ENCODE data around the gene AGXT2.

Gene AGXT2

DNA sequence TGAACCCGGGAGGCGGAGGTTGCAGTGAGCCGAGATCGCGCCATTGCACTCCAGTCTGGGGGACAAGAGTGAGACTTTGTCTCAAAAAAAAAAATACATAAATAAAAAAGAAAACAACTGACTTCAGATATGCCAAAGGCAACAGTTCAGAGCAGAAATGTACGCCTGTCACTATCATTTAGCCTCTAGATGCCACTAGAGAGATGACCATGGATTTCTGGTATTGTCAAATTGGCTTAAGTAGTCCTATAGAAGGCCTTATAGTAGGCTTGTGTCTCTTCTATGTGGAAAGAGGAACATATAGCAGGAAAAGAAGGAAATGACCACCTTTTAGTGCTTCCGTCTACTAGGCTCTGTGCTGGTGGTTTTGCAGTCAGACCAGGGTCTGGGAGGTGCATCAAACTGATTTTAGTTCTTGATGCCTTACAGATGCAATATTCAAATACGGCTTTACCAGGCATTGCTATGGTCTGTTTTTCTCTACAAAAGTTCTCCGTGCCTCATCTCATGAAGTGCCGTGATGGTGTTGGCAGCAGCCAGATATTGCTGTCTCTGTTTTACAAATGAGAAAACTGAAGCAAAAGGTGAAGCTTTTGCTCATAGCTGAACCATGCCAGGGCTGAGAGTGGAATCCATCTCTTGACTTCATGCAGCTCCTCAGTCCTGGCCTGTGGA, 17.2 kb downstream of the AGXT2 start:
- DNase-seq (ENCODE audit: insufficient read length) (no peak), FAIRE-seq (no peak)
- no peak for TF ChIP-seq POLR2A (IDR thresholded peaks at IDR 0.05; ENCODE audit: low read depth, low read length)
- TF ChIP-seq POLR2AphosphoS5 (IDR thresholded peaks at IDR 0.05; ENCODE audit: low read depth, low read length): no peak

DNA sequence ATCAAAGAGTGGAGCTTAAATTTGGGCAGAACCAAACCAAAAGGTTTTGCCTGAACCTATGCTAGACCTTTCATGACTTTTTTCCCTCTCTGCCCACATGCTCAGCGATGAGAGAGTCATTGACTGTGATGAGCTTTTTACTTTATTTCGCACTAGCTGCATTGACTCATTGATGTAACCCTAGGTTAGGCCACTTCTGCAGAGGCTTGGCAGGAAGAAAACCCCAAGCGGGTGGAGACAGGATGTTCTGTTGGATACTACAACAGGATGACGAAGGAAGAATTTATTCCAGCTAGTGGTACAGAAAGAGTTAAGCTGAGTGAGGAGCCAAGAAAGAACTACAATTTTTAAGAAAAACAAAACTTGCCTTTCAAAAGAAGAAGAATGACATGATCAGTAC, 18.4 kb downstream of the AGXT2 start:
- FAIRE-seq (no peak), DNase-seq (ENCODE audit: insufficient read length) (no peak)
- TF ChIP-seq POLR2A (IDR thresholded peaks at IDR 0.05; ENCODE audit: low read depth, low read length): no peak
- no peak for TF ChIP-seq POLR2AphosphoS5 (IDR thresholded peaks at IDR 0.05; ENCODE audit: low read depth, low read length)
- TF ChIP-seq TAF1 (IDR thresholded peaks at IDR 0.05; ENCODE audit: borderline replicate concordance, low read depth, low read length): no peak

DNA sequence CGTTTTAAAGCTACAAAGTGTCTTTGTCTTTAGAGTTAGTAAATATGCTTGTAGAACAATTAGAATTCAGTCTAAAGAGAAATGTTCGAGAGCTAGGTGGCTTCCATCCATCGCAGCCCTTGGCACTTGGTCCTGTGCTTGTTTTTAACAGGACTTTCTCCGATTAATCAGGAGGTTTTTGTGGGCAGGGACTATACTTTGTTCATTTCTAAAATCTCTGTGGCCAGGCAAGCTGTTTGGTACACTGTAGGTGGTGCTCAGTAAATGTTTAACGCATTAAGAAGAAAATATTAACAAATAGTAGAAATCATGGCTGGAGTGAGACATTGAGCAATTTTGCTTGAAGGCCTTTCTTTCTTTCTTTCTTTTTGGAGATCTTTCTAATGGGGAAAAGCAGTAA, 20.8 kb downstream of the AGXT2 start:
- FAIRE-seq (no peak), DNase-seq (ENCODE audit: insufficient read length) (no peak)
- TF ChIP-seq POLR2AphosphoS5 (IDR thresholded peaks at IDR 0.05; ENCODE audit: low read depth, low read length) (no peak), POLR2A (IDR thresholded peaks at IDR 0.05; ENCODE audit: low read depth, low read length) (no peak), TAF1 (IDR thresholded peaks at IDR 0.05; ENCODE audit: borderline replicate concordance, low read depth, low read length) (no peak)

DNA sequence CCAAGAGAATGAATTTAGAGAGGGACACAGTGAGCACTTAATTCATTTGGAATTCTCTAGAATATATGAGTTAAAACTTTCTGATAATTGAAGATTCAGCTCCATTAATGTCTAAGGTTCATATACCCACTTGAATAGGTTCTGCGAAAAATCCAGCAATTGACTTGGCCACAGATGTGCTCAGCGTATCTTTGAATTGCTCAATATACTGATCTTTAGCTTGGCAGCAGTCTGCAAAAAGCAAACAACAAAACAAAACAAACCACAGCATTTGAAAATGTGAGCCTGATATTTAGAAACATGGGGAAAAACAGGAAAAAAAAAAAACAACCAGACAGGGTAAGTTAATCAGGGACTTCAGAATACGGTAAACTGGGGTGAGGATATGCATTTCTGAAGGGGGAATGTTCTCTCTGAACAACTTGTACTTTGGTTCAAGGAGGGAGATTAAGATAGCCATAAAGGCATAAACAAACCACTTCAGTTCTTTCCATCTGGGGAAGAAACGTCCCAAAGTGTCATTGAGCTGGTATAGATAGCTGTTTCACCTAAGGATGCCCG, 21.4 kb downstream of the AGXT2 start:
- no peak for DNase-seq (ENCODE audit: insufficient read length)
- TF ChIP-seq POLR2AphosphoS5 (IDR thresholded peaks at IDR 0.05; ENCODE audit: low read depth, low read length): no peak
- TF ChIP-seq POLR2A (IDR thresholded peaks at IDR 0.05; ENCODE audit: low read depth, low read length): no peak
- TF ChIP-seq TAF1 (IDR thresholded peaks at IDR 0.05; ENCODE audit: borderline replicate concordance, low read depth, low read length): no peak
- no peak for FAIRE-seq

DNA sequence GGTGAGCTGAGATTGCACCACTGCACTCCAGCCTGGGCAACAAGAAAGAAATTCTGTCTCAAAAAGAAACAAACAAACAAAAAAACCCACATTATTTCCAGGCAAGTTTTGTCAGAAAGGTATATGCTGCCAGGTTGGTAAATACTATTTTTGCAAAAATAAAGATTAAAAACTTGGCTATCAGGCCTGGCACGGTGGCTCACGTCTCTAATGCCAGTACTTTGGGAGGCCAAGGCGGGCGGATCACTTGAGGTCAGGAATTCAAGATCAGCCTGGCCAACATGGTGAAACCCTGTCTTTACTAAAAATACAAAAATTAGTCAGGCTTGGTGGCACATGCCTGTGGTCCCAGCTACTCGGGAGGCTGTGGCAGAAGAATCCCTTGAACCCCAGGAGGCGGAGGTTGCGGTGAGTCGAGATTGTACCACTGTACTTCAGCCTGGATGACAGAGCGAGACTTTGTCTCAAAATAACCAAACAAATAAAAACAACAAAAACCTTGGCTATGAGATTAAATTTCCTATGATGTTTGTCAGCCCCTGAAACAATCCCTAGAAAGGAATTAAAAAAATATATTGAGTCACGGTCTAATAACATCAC, 22.7 kb downstream of the AGXT2 start:
- DNase-seq (ENCODE audit: insufficient read length): no peak
- FAIRE-seq: no peak
- TF ChIP-seq POLR2AphosphoS5 (IDR thresholded peaks at IDR 0.05; ENCODE audit: low read depth, low read length) (no peak), TAF1 (IDR thresholded peaks at IDR 0.05; ENCODE audit: borderline replicate concordance, low read depth, low read length) (no peak), POLR2A (IDR thresholded peaks at IDR 0.05; ENCODE audit: low read depth, low read length) (no peak)

DNA sequence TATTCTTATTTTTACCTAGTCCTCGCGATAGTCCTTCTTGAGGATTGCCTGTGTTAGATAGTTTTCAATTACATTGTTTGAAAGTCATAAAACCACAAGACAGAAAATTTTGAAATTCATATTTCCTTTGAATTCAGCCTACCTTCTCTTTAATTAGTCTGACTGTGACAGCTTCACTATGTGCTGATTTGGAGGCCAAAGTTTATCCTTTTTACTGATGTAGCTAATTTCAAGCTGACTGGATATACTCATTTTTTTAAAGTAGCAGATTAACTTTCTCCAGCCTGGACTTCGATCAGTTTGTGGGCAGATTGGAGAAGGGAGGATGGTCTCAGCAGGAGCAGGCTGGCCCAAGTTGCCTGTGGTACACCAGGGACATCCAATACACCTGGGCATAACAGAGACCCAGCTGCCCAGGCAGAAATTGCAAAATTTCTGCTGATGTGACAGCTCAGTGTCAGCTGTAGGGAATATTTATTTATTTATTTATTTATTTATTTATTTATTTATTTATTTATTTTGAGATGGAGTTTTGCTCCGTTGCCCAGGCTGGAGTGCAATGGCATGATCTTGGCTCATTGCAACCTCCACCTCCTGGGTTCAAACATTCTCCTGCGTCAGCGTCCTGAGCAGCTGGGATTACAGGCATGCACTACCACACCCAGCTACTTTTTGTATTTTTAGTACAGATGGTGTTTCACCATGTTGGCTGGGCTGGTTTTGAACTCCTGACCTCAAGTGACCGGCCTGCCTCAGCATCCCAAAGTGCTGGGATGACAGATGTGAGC, 24.2 kb downstream of the AGXT2 start:
- TF ChIP-seq POLR2A (IDR thresholded peaks at IDR 0.05; ENCODE audit: low read depth, low read length): no peak
- TF ChIP-seq POLR2AphosphoS5 (IDR thresholded peaks at IDR 0.05; ENCODE audit: low read depth, low read length): no peak
- TF ChIP-seq TAF1 (IDR thresholded peaks at IDR 0.05; ENCODE audit: borderline replicate concordance, low read depth, low read length): no peak
- DNase-seq (ENCODE audit: insufficient read length): no peak
- no peak for FAIRE-seq

DNA sequence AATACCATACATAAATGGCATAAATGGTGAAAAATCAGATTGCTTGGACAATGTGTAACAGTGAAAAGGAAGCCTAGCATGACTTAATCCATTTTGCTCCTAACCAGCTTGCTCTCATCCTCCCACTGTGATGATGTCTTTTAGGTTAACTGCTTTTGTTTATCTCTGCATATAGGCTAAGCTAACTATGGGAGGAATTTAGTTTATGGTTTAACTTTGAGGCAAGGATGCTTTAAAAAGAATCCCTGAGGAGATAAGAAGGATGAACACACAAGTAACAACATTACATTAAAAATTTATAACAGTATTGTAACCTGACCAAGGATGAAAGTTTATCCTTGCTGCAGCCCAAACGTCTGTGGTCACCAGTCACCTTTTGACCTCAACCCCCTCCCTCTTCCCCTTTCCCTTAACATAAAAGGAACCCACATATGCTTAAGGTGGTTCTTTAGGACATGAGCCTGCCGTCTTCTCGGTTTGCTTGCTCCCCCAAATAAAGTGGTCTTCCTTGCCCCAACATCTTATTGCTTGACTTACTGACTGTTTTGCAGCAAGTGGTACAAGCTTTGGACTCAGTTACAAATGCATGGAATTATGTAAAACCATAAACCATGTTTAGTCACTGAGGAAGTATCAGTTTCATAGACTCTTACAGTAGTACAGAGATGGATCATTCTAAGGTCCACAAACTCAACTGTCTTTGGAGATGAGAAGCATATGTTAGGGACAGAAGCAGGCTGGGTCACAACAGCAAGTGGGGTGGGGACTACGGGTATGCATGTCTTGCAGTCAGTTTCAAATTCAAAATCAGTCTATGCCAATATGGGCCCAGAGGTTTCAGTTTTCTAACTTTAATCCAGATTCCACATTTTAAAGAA, 31.3 kb downstream of the AGXT2 start:
- no peak for FAIRE-seq
- TF ChIP-seq POLR2AphosphoS5 (IDR thresholded peaks at IDR 0.05; ENCODE audit: low read depth, low read length): no peak
- no peak for TF ChIP-seq TAF1 (IDR thresholded peaks at IDR 0.05; ENCODE audit: borderline replicate concordance, low read depth, low read length)
- no peak for TF ChIP-seq POLR2A (IDR thresholded peaks at IDR 0.05; ENCODE audit: low read depth, low read length)

DNA sequence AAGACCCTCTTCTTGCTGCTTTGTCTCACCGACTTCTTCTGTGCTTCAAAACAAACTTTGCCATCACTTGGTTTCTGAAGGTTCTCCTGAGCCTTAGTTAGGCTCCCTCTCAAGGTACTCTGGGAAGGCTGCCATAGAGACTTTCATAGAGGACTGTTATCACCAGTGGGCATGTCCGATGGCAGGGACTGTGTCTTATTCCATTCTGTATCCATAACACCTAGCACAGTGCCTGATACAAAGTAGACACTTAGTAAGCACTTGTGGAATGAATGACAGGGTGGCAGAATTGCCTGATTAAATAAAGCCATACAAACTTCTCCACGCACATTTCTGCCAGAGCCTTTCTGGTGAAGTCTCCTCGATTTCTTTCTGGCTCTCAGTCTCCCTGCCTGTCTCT, 32.7 kb downstream of the AGXT2 start:
- FAIRE-seq: no peak
- no peak for DNase-seq (ENCODE audit: insufficient read length)
- no peak for TF ChIP-seq POLR2A (IDR thresholded peaks at IDR 0.05; ENCODE audit: low read depth, low read length)
- no peak for TF ChIP-seq TAF1 (IDR thresholded peaks at IDR 0.05; ENCODE audit: borderline replicate concordance, low read depth, low read length)
- no peak for TF ChIP-seq POLR2AphosphoS5 (IDR thresholded peaks at IDR 0.05; ENCODE audit: low read depth, low read length)

More for the DNA sequence above, 31.3 kb downstream of the AGXT2 start:
- no peak for DNase-seq (ENCODE audit: insufficient read length)

DNA sequence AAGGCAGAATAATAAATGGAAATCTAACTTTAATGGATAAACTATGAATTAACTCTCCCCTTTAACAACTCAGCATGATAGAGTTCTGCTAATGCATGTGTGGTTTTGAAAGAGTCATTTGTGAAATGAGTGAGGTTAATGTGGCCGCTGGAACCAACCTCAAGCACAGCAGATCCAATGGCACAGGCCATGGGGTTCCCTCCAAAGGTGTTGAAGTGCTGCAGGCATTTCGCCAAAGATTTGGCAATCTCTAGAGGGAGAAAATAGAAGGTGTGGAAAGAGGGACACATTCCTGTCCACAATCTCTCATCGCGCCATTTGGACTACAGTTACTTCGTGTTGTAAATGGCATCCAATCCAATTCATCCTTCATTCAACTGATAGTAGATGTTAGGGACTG, 35.0 kb downstream of the AGXT2 start:
- FAIRE-seq (no peak), DNase-seq (ENCODE audit: insufficient read length) (no peak)

DNA sequence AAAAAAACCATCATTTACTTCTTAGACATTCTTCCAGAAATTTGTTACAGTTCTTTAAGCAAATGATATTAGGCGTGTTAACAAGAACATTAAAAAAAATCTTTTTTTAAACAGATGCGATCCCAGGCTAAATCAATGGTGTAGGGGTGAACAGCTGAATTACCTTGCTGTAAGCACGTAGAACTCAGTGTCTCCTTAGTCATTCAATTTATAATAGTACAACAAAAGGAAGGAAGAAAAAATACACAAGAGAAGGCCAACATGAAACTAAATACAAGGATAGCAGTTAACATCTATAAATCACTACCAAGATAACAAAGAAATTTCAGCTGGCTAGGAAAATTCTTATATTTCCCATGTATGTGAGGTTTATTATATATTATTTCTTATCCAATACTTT, 35.4 kb downstream of the AGXT2 start:
- DNase-seq (ENCODE audit: insufficient read length) (no peak), FAIRE-seq (no peak)
- TF ChIP-seq POLR2A (IDR thresholded peaks at IDR 0.05; ENCODE audit: low read depth, low read length) (no peak), TAF1 (IDR thresholded peaks at IDR 0.05; ENCODE audit: borderline replicate concordance, low read depth, low read length) (no peak), POLR2AphosphoS5 (IDR thresholded peaks at IDR 0.05; ENCODE audit: low read depth, low read length) (no peak)

More for the DNA sequence above, 35.0 kb downstream of the AGXT2 start:
- TF ChIP-seq TAF1 (IDR thresholded peaks at IDR 0.05; ENCODE audit: borderline replicate concordance, low read depth, low read length): no peak
- TF ChIP-seq POLR2A (IDR thresholded peaks at IDR 0.05; ENCODE audit: low read depth, low read length): no peak
- TF ChIP-seq POLR2AphosphoS5 (IDR thresholded peaks at IDR 0.05; ENCODE audit: low read depth, low read length): no peak

DNA sequence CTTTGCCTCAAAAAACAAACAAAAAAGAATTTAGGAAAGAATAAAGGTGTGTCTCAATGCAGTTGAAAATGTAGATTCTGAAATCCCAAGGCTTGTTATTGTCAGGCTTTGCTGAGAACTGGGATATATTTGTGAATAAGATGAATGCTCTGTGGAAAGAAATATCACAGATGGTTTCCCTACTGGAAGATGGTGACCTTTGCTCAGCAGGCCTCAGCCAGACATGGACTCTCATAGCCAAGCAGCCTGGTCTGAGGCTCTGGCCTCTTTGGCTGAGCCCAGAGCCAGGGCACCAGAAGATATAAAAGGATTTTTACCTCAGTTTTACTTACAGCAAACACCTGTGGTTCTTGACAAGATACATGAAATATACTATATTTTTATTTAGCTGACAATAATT, 37.1 kb downstream of the AGXT2 start:
- FAIRE-seq (no peak), DNase-seq (ENCODE audit: insufficient read length) (no peak)
- TF ChIP-seq TAF1 (IDR thresholded peaks at IDR 0.05; ENCODE audit: borderline replicate concordance, low read depth, low read length): no peak
- no peak for TF ChIP-seq POLR2A (IDR thresholded peaks at IDR 0.05; ENCODE audit: low read depth, low read length)
- TF ChIP-seq POLR2AphosphoS5 (IDR thresholded peaks at IDR 0.05; ENCODE audit: low read depth, low read length): no peak

Data from GM12892 (cell line).